T-helper 1 cell (primary cell): ENCODE data around the gene MOB3A.
"Not testable (repeated sequence)": the region's sequence is repeated elsewhere in the genome, so short reads cannot be mapped to it uniquely, and the experiment has no call there.

Experiments used
- DNase-seq, 5 donors: peaks; one replicate each; pipeline ENCODE4 v3.0.0-alpha.2; 2012 to 2020

The MOB3A gene

GRCh38 chr19:2108251-2109016 lies 12.3 kb upstream of the MOB3A start:
- DNase-seq: no peak

- no peak for DNase-seq
Observed at GRCh38 chr19:2103045-2103707, 7.0 kb upstream of the MOB3A start.

GRCh38 chr19:2101417-2102335 lies 5.5 kb upstream of the MOB3A start:
- DNase-seq: no peak

GRCh38 chr19:2100719-2101061 lies 4.6 kb upstream of the MOB3A start:
- no peak for DNase-seq

- DNase-seq: no peak
Observed at GRCh38 chr19:2099937-2100718, 4.0 kb upstream of the MOB3A start.

GRCh38 chr19:2099054-2099501 lies 3.0 kb upstream of the MOB3A start:
- DNase-seq: no peak

GRCh38 chr19:2097886-2098327 lies 1.8 kb upstream of the MOB3A start:
- no peak for DNase-seq

- peak; percentile 42 to 61 (median 54) for DNase-seq
Observed at GRCh38 chr19:2097203-2097885, 1.2 kb upstream of the MOB3A start.

- DNase-seq: peak; percentile 98 to 100 (median 100)
Observed at GRCh38 chr19:2096480-2097202, 515 bp upstream of the MOB3A start, which contains the start of gene IZUMO4. IZUMO4 (plus strand) TSS chr19:2096915; CDS start chr19:2096946, 31 bp downstream.

- not testable (repeated sequence) for DNase-seq
Observed at GRCh38 chr19:2091926-2092525, 4.1 kb downstream of the MOB3A start.

GRCh38 chr19:2089727-2090053 lies 6.4 kb downstream of the MOB3A start:
- no peak for DNase-seq

- DNase-seq: peak in 1 of 5 donors; percentile 32
Observed at GRCh38 chr19:2089001-2089711, 7.0 kb downstream of the MOB3A start.

- DNase-seq: peak in 1 of 5 donors; percentile 60
Observed at GRCh38 chr19:2087621-2088100, 8.5 kb downstream of the MOB3A start.

- peak in 1 of 5 donors; percentile 61 for DNase-seq
Observed at GRCh38 chr19:2086695-2087620, 9.2 kb downstream of the MOB3A start.

GRCh38 chr19:2084993-2085720 lies 11.0 kb downstream of the MOB3A start:
- DNase-seq: peak; percentile 82 to 98 (median 90)

GRCh38 chr19:2083174-2083854 lies 12.8 kb downstream of the MOB3A start:
- DNase-seq: peak; percentile 41 to 83 (median 58)
